Adrenal gland (tissue), 12 donors: ENCODE results near the gene AIF1. TPM values are rescaled to one million over a fixed set of nuclear protein-coding genes. Genes with fewer than 3 reads are reported as not detected.

ENCODE experiments used
- DNase-seq, 7 donors: peaks; one replicate each; pipeline ENCODE4 v3.0.0-alpha.2; 2019 to 2020
- H3K27ac ChIP-seq, 5 donors: fragments of 200-600 bp; sonication (generic) in 4 of 5; 1 replicate in 3 of 5; 2 replicates in 2 of 5; pipeline versions ENCODE4 v1.5.1 to v1.8.0; 2016 to 2020; ENCODE audit warnings: mild to moderate bottlenecking in 1 of 5
- H3K27me3 ChIP-seq: fragments of 200-600 bp; 2 replicates; pipeline ENCODE4 v1.8.0; 2021
- H3K36me3 ChIP-seq, 2 donors: fragments of 200-600 bp; replicated peaks in 1 of 2; 1 replicate in 1 of 2; 2 replicates in 1 of 2; pipeline versions ENCODE4 v1.5.1 to v1.8.0; 2018 to 2022
- H3K4me1 ChIP-seq, 2 donors: fragments of 200-600 bp; replicated peaks in 1 of 2; 1 replicate in 1 of 2; 2 replicates in 1 of 2; pipeline versions ENCODE4 v1.5.1 to v1.8.0; 2018 to 2021
- H3K4me3 ChIP-seq, 4 donors: fragments of 200-600 bp; sonication (generic) in 3 of 4; one replicate each; pipeline ENCODE4 v1.5.1; 2016 to 2018
- H3K9me3 ChIP-seq, 3 donors: fragments of 200-600 bp; sonication (generic) in 1 of 3; replicated peaks in 1 of 3; 1 replicate in 2 of 3; 2 replicates in 1 of 3; pipeline versions ENCODE4 v1.5.1 to v1.8.0; 2016 to 2021
- CTCF ChIP-seq, 6 experiments: fragments of 450-650 bp in 4 of 6; fragments of 200-600 bp in 2 of 6; sonication (generic) in 1 of 6; IDR thresholded peaks; 1 replicate in 5 of 6; 2 replicates in 1 of 6; pipeline versions ENCODE4 v1.5.1 to v1.8.0; 2016 to 2021; ENCODE audit warnings: antibody characterized with exemption in 6 of 6, mild to moderate bottlenecking in 2 of 6, moderate library complexity in 1 of 6
- POLR2A ChIP-seq, 2 donors: fragments of 450-650 bp; IDR thresholded peaks; one replicate each; pipeline ENCODE4 v1.6.1; 2017; ENCODE audit warnings: antibody characterized with exemption in 2 of 2, mild to moderate bottlenecking in 2 of 2, moderate library complexity in 1 of 2
- WGBS, 4 donors: extraction: QIAGEN DNeasy Blood & Tissue Kit in 2 of 4; methylation state at CpG; one replicate each; pipeline versions ENCODE4 v1.1.5 to v1.1.7; 2013 to 2017; 5-methylcytosine and 5-hydroxymethylcytosine counted together
- intact Hi-C, 2 donors: fragments of 100-400 bp; cut with DNase I; formaldehyde crosslinking; loops; one replicate each; pipeline versions ENCODE4 v1.14.1 to v1.15.0; 2022 to 2023
- polyA plus RNA-seq, 3 donors: library from polyadenylated mRNA; stranded (reverse); fragments of 200-250 nt in 2 of 3; fragments of 350-450 nt in 1 of 3; fragmentation: Illumina TruSeq in 1 of 3; extraction: RNeasy Lipid Tissue Mini Kit (QIAGEN cat#74804) in 1 of 3; gene quantifications; one replicate each; pipeline ENCODE4 v1.2.3, GENCODE V29; 2013 to 2014
- total RNA-seq, 9 donors: library from RNA; depleted of rRNA in 4 of 9; stranded (reverse); fragments of >200 nt in 4 of 9; fragments of 120-200 nt in 1 of 9; fragmentation: NEBNext Ultra II Directional in 1 of 9; extraction: Animal tissue kit (Norgen Biotek cat#: 25700) in 1 of 9; gene quantifications; one replicate each; pipeline versions ENCODE4 v1.1.0 to v1.2.4, GENCODE V29; 2013 to 2023
- donor health status: healthy with polysubstance abuse.
- donor health status: Bipolar disorder and iron deficiency.
- donor health status: DM: yes; HTN: yes; CAD: no.
- donor health status: DM: no; HTN: no; CAD: no.
- donor health status: DM: no; HTN: no; CAD: no.
- donor health status: DM: yes; HTN: yes; CAD: no.

Gene AIF1
- total and polyA plus RNA-seq, 12 donors = 15.3 to 104 (median 66.3) TPM

GRCh38 chr6:31620586-31621319 is 5.7 kb downstream of the AIF1 start, which contains the start of gene PRRC2A:
TSS of gene PRRC2A (plus strand) at chr6:31620715. CDS start at chr6:31622790, 2,075 bp downstream.
- intact Hi-C loops = no loop called here
- Histone ChIP-seq H3K27me3 (no peaks in the 10 kb centered on the region), H3K36me3 (peaks cover 0 to 30% of the 10 kb centered on the region in 2 donors)

GRCh38 chr6:31621320-31621939 is 6.4 kb downstream of the AIF1 start:
- no peak for DNase-seq
- intact Hi-C loops = no loop called here
- Histone ChIP-seq H3K4me3 (peak overlapping the region; percentile 57 to 94 (median 70)), H3K9me3 (no peaks in the 10 kb centered on the region), H3K4me1 (peaks cover 14 to 17% of the 10 kb centered on the region in 2 donors), H3K36me3 (peaks cover 0 to 36% of the 10 kb centered on the region in 2 donors), H3K27ac (peak overlapping the region; percentile 92 to 99 (median 97)), H3K27me3 (no peaks in the 10 kb centered on the region)
- WGBS, 4 donors = 4 to 8% (median 6%) methylated on average over 15 of the region's 15 CpGs
- TF ChIP-seq CTCF (IDR thresholded peaks at IDR 0.05) (no peak), POLR2A (IDR thresholded peaks at IDR 0.05) (no peak)

More at GRCh38 chr6:31620586-31621319, 5.7 kb downstream of the AIF1 start, which contains the start of gene PRRC2A:
- peak in 5 of 7 donors; percentile 80 to 86 (median 83) for DNase-seq
- WGBS, 4 donors = 0 to 1% (median 1%) methylated on average over 21 to 66 of the region's 67 CpGs
- peak within 1 kb of the TSS; percentile 92 to 99 (median 97) for H3K27ac ChIP-seq
- no peaks in the 10 kb centered on the region for H3K9me3 ChIP-seq
- peak within 1 kb of the TSS; percentile 57 to 94 (median 70) for H3K4me3 ChIP-seq
- peaks cover 14 to 17% of the 10 kb centered on the region in 2 donors for H3K4me1 ChIP-seq
- peak; percentile 69 to 78 for TF ChIP-seq POLR2A (IDR thresholded peaks at IDR 0.05)
- TF ChIP-seq CTCF (IDR thresholded peaks at IDR 0.05) = peak in 1 of 6 experiments; percentile 14

- peak overlapping the region in 3 of 5 donors; percentile 39 to 99 (median 97) for H3K27ac ChIP-seq
- peak overlapping the region in 1 of 4 donors; percentile 72 for H3K4me3 ChIP-seq
- peak in 1 of 2 donors; percentile 16 for TF ChIP-seq POLR2A (IDR thresholded peaks at IDR 0.05)
- no peak for TF ChIP-seq CTCF (IDR thresholded peaks at IDR 0.05)
- peaks cover 14 to 17% of the 10 kb centered on the region in 2 donors for H3K4me1 ChIP-seq
- 20 to 43% (median 31%) methylated on average over 4 of the region's 4 CpGs for WGBS, 4 donors
- no peaks in the 10 kb centered on the region for H3K27me3 ChIP-seq
- H3K36me3 ChIP-seq = peaks cover 0 to 42% of the 10 kb centered on the region in 2 donors
- DNase-seq = no peak
- no peaks in the 10 kb centered on the region for H3K9me3 ChIP-seq
- intact Hi-C loops = no loop called here
These were observed 7.0 kb downstream of the AIF1 start for GRCh38 chr6:31621991-31622390.

- TF ChIP-seq POLR2A (IDR thresholded peaks at IDR 0.05) (no peak), CTCF (IDR thresholded peaks at IDR 0.05) (no peak)
- intact Hi-C loops = no loop called here
- Histone ChIP-seq H3K9me3 (no peaks in the 10 kb centered on the region), H3K4me1 (peaks cover 14 to 17% of the 10 kb centered on the region in 2 donors), H3K27ac (no peak overlapping the region), H3K4me3 (no peak overlapping the region), H3K27me3 (no peaks in the 10 kb centered on the region), H3K36me3 (peaks cover 0 to 49% of the 10 kb centered on the region in 2 donors)
- 62 to 67% (median 66%) methylated on average over 5 to 10 of the region's 10 CpGs for WGBS, 4 donors
- DNase-seq = no peak
These were observed 7.7 kb downstream of the AIF1 start for GRCh38 chr6:31622684-31623091.
